ENCODE measurements around the gene EIF3L. TPM values are rescaled to one million over a fixed set of nuclear protein-coding genes. Genes with fewer than 3 reads are reported as not detected.
A peak's percentile ranks its signal among the peaks of the same experiment; 100 is the strongest.

Gene EIF3L
- total and polyA plus RNA-seq, 2 of the 8 experiments (the other 6 are each of a cell fraction or from before 2014, with no cell fraction given), result 639 to 886 TPM

- Histone ChIP-seq H3K79me1 (ENCODE audit: low read depth, low read length) (peaks cover 9% of the 10 kb centered on the region), H2AFZ (ENCODE audit: low read length) (no peak overlapping the region), H3K36me3 (ENCODE audit: control insufficient read depth in 2 of 4, insufficient read depth in 4 of 4, low read length in 3 of 4) (peaks cover 0 to 5% (median 1%) of the 10 kb centered on the region in 4 experiments; a peak in 2 of 8 replicates), H3K56ac (replicated peaks; ENCODE audit: insufficient read length, low read depth, low read length) (no peak overlapping the region), H2BK20ac (ENCODE audit: low read length) (no peak overlapping the region), H3K9ac (replicated peaks in 1 of 4; ENCODE audit: extremely low read depth in 1 of 4, low read depth in 3 of 4, low read length in 3 of 4) (no peak overlapping the region), H2BK120ac (replicated peaks; ENCODE audit: low read depth, low read length) (no peak overlapping the region), H4K5ac (ENCODE audit: insufficient read length, low read depth, low read length) (no peak overlapping the region), H3K4me1 (replicated peaks in 1 of 4; ENCODE audit: control insufficient read depth in 3 of 4, insufficient read depth in 4 of 4, low read length in 3 of 4) (peaks cover 0 to 26% (median 15%) of the 10 kb centered on the region in 4 experiments; a peak in 6 of 7 replicates), H4K20me1 (replicated peaks in 1 of 2; ENCODE audit: control insufficient read depth in 1 of 2, insufficient read depth in 2 of 2, low read length in 2 of 2) (peaks cover 0 to 4% of the 10 kb centered on the region in 2 experiments), H3K27me3 (replicated peaks in 1 of 4; ENCODE audit: control insufficient read depth in 3 of 4, extremely low read depth in 1 of 4, insufficient read depth in 3 of 4, low read length in 3 of 4) (no peaks in the 10 kb centered on the region), H4K8ac (ENCODE audit: extremely low read depth, insufficient read depth, low read length) (no peak overlapping the region), H2AK5ac (ENCODE audit: low read depth, low read length) (no peak overlapping the region), H4K91ac (replicated peaks; ENCODE audit: insufficient read length, low read length) (no peak overlapping the region), H3K9me3 (ENCODE audit: insufficient read depth in 2 of 2, low read depth in 1 of 2, low read length in 1 of 2) (no peaks in the 10 kb centered on the region), H2BK12ac (ENCODE audit: low read depth, low read length) (no peak overlapping the region), H3K4ac (replicated peaks; ENCODE audit: insufficient read length, low read depth, low read length) (no peak overlapping the region), H2BK5ac (ENCODE audit: low read depth, low read length) (peak overlapping the region; percentile 44; the same call in 1 of the 2 replicates), H3K23me2 (ENCODE audit: low read depth, low read length) (peaks cover 8% of the 10 kb centered on the region; the same call in 1 of the 2 replicates), H3K14ac (ENCODE audit: insufficient read length) (no peak overlapping the region), H3K4me2 (ENCODE audit: insufficient read depth in 1 of 2, low read depth in 2 of 2, low read length in 2 of 2) (no peak overlapping the region), H3K27ac (ENCODE audit: low read depth, low read length) (no peak overlapping the region), H3K23ac (ENCODE audit: insufficient read length) (no peak overlapping the region), H3K79me2 (ENCODE audit: control insufficient read depth in 1 of 2, insufficient read depth in 2 of 2, low read length in 2 of 2) (peaks cover 0 to 12% of the 10 kb centered on the region in 2 experiments; a peak in 1 of 4 replicates), H2BK15ac (ENCODE audit: low read length) (no peak overlapping the region), H3K4me3 (ENCODE audit: extremely low read depth in 1 of 4, insufficient read depth in 2 of 4, low read depth in 3 of 4, low read length in 4 of 4) (no peak overlapping the region), H3K18ac (ENCODE audit: extremely low read depth, low read length) (no peak overlapping the region)
- CTCF ChIA-PET (ENCODE audit: partially characterized antibody), result interaction anchor here (0.6 to 4.2 kb wide), 14 partner anchors 9 to 93 kb away, joined by 3 to 27 read pairs (median 4); no protein-coding TSS in a partner anchor
- DNase-seq (ENCODE audit: low read depth in 1 of 2, low spot score in 2 of 2) (no peak), FAIRE-seq (no peak)
- POLR2A ChIA-PET (ENCODE audit: partially characterized antibody), result interaction anchor here (1.0 to 8.7 kb wide), 7 partner anchors 7 to 102 kb away, joined by 3 to 150 read pairs (median 6); partner anchors contain the start of genes ANKRD54, C22orf23, GCAT and MICALL1
- TF ChIP-seq POLR2A (IDR thresholded peaks at IDR 0.05; ENCODE audit: control extremely low read depth in 1 of 2, low read depth in 2 of 2, low read length in 2 of 2) (peak in 1 of 2 experiments; percentile 27; a peak in 1 of 3 replicates), TBP (IDR thresholded peaks at IDR 0.05; ENCODE audit: low read depth, low read length) (no peak), EZH2 (IDR thresholded peaks at IDR 0.05; ENCODE audit: low read depth, low read length, severe bottlenecking) (no peak)
- WGBS, 2 experiments (ENCODE audit: extremely low coverage in 1 of 2, insufficient coverage in 1 of 2, insufficient read length in 1 of 2, insufficient replicate concordance in 2 of 2, low coverage in 1 of 2, low lambda C conversion rate in 2 of 2, missing lambda C conversion rate in 1 of 2), result 77% methylated on average over 15 of the region's 15 CpGs; no CpG with 5 or more reads in 1 of the 2 experiments
Measured at GRCh38 chr22:37910890-37911672, 61.9 kb downstream of the EIF3L start.
